ENCODE results near the gene PCDHB1. TPM values are rescaled to one million over a fixed set of nuclear protein-coding genes. Genes with fewer than 3 reads are reported as not detected.

PCDHB1 gene
- total and polyA plus RNA-seq, 12 donors: not detected

DNA sequence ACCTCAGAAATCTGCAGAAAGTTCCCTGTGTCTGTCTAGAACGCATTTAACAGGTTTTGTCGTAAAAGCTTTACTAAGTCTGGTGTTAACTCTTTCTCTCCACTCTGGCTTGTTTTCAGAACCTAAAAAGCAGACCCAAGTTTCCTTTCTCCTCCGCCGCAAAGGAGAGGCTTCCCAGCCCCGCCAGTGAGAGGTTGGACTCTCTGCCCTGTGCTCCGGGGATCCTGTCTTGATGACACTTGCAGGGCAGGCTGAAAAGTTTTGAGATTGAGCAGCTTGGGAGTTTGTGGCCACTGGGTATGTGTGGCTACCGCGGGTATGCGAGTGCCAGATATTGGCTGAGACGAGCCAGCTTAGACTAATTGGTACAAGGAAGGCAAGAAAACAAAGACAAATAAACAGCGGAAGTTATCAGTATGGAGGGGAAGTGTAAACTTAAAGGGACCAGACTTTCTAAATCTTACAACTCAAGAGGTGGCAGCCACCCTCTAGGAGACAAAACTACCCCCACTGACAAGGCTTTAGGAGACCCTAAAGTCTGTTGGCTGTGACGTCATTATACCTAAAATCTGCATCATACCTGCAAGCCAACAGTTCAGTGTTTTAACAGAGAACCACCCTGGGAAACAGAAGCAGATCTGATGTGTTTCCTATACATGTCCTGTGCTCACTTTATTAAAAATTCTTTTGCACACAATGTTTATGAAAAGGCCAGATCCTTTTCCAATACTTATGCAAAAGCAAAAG is 41.0 kb upstream of the PCDHB1 start:
- H3K27ac ChIP-seq: no peak overlapping the region
- DNase-seq (no peak), ATAC-seq (no peak)
- peaks cover 0 to 4% (median 0%) of the 10 kb centered on the region in 11 donors for H3K9me3 ChIP-seq
- H3K27me3 ChIP-seq: peaks cover 0 to 16% (median 0%) of the 10 kb centered on the region in 7 donors
- H3K36me3 ChIP-seq: no peaks in the 10 kb centered on the region
- no peak overlapping the region for H3K4me3 ChIP-seq
- no peaks in the 10 kb centered on the region for H3K4me1 ChIP-seq
- WGBS, 2 donors: 42 to 44% methylated on average over 12 of the region's 12 CpGs
- intact Hi-C loops (cut with DNase I): no loop called here
- TF ChIP-seq, protein P1, sequence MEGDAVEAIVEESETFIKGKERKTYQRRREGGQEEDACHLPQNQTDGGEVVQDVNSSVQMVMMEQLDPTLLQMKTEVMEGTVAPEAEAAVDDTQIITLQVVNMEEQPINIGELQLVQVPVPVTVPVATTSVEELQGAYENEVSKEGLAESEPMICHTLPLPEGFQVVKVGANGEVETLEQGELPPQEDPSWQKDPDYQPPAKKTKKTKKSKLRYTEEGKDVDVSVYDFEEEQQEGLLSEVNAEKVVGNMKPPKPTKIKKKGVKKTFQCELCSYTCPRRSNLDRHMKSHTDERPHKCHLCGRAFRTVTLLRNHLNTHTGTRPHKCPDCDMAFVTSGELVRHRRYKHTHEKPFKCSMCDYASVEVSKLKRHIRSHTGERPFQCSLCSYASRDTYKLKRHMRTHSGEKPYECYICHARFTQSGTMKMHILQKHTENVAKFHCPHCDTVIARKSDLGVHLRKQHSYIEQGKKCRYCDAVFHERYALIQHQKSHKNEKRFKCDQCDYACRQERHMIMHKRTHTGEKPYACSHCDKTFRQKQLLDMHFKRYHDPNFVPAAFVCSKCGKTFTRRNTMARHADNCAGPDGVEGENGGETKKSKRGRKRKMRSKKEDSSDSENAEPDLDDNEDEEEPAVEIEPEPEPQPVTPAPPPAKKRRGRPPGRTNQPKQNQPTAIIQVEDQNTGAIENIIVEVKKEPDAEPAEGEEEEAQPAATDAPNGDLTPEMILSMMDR (IDR thresholded peaks at IDR 0.05): no peak

GRCh38 chr5:141017943-141018342 is 33.2 kb upstream of the PCDHB1 start:
- Histone ChIP-seq H3K36me3 (no peaks in the 10 kb centered on the region), H3K9me3 (peaks cover 0 to 2% (median 0%) of the 10 kb centered on the region in 11 donors), H3K27me3 (peaks cover 0 to 4% (median 0%) of the 10 kb centered on the region in 7 donors), H3K4me3 (no peak overlapping the region), H3K27ac (no peak overlapping the region), H3K4me1 (no peaks in the 10 kb centered on the region)
- TF ChIP-seq, protein P1 (IDR thresholded peaks at IDR 0.05): no peak
- intact Hi-C loops (cut with DNase I): no loop called here
- DNase-seq: no peak
- no peak for ATAC-seq

GRCh38 chr5:141022384-141022783 is 28.8 kb upstream of the PCDHB1 start:
- no peak for DNase-seq
- TF ChIP-seq, protein P1 (IDR thresholded peaks at IDR 0.05): no peak
- WGBS, 2 donors: 98 to 99% methylated on average over 1 of the region's 1 CpG
- Histone ChIP-seq H3K4me1 (no peaks in the 10 kb centered on the region), H3K9me3 (peaks cover 0 to 6% (median 0%) of the 10 kb centered on the region in 11 donors), H3K27ac (no peak overlapping the region), H3K36me3 (no peaks in the 10 kb centered on the region), H3K27me3 (no peaks in the 10 kb centered on the region), H3K4me3 (no peak overlapping the region)
- intact Hi-C loops (cut with DNase I): no loop called here
- ATAC-seq: no peak

GRCh38 chr5:141031006-141031405 is 20.2 kb upstream of the PCDHB1 start:
- WGBS, 2 donors: 85 to 91% methylated on average over 15 of the region's 15 CpGs
- H3K9me3 ChIP-seq: no peaks in the 10 kb centered on the region
- H3K4me3 ChIP-seq: no peak overlapping the region
- H3K27ac ChIP-seq: no peak overlapping the region
- peaks cover 0 to 31% (median 2%) of the 10 kb centered on the region in 7 donors for H3K27me3 ChIP-seq
- TF ChIP-seq, protein P1 (IDR thresholded peaks at IDR 0.05): no peak
- H3K4me1 ChIP-seq: no peaks in the 10 kb centered on the region
- H3K36me3 ChIP-seq: no peaks in the 10 kb centered on the region
- ATAC-seq (no peak), DNase-seq (no peak)
- intact Hi-C loops (cut with DNase I): no loop called here

All from heart right ventricle (tissue), 16 donors.